CD4-positive, alpha-beta T cell (primary cell): Measurements from ENCODE around the gene RAB17. TPM values are rescaled to one million over a fixed set of nuclear protein-coding genes. Genes with fewer than 3 reads are reported as not detected.

Source experiments
- ATAC-seq: fragments of 200-7000 bp; cut with Tn5 transposase; one replicate; pipeline ENCODE4 v1.10.0; 2022; ENCODE audit warnings: mild to moderate bottlenecking; ENCODE audit not compliant: poor library complexity
- CTCF ChIA-PET: fragments of 350-600 bp; sonication (Branson Sonifier 250); formaldehyde crosslinking; loops from one replicate; lab custom pipeline; 2021; ENCODE audit warnings: antibody characterized with exemption, inconsistent platforms; lab: Charles Lee
- POLR2A ChIA-PET: fragments of 350-600 bp; sonication (Branson Sonifier 250); formaldehyde crosslinking; loops from one replicate; lab custom pipeline; 2021; ENCODE audit warnings: antibody characterized with exemption, inconsistent platforms; lab: Charles Lee
- DNase-seq, 14 experiments: peaks; one replicate each; pipeline ENCODE4 v3.0.0-alpha.2; 2013 to 2020; ENCODE audit warnings: mixed read lengths in 2 of 14
- H3K27ac ChIP-seq, 2 donors: one replicate each; pipeline versions ENCODE4 v1.5.1 to v1.7.0; 2013; ENCODE audit warnings: low read length in 2 of 2, low read depth in 1 of 2, mild to moderate bottlenecking in 1 of 2
- H3K27me3 ChIP-seq, 2 experiments: 1 replicate in 1 of 2; 2 replicates in 1 of 2; pipeline versions ENCODE4 v1.6.1 to v1.7.0; 2013; ENCODE audit warnings: low read length in 2 of 2, control low read depth in 1 of 2, mild to moderate bottlenecking in 1 of 2, moderate library complexity in 1 of 2; ENCODE audit not compliant: insufficient read depth in 2 of 2, control insufficient read depth in 1 of 2
- H3K36me3 ChIP-seq: one replicate; pipeline ENCODE4 v1.6.1; 2013; ENCODE audit warnings: low read length, control low read depth; ENCODE audit not compliant: insufficient read depth
- H3K4me1 ChIP-seq: one replicate; pipeline ENCODE4 v1.6.1; 2013; ENCODE audit warnings: low read length, control low read depth; ENCODE audit not compliant: insufficient read depth
- H3K4me3 ChIP-seq: one replicate; pipeline ENCODE4 v1.5.1; 2013; ENCODE audit warnings: mild to moderate bottlenecking, low read length, moderate library complexity
- H3K9me3 ChIP-seq, 2 experiments: 1 replicate in 1 of 2; 2 replicates in 1 of 2; pipeline versions ENCODE4 v1.6.1 to v1.7.0; 2013; ENCODE audit warnings: low read length in 2 of 2, mild to moderate bottlenecking in 2 of 2, control low read depth in 1 of 2, moderate library complexity in 1 of 2; ENCODE audit not compliant: control insufficient read depth in 1 of 2, insufficient read depth in 1 of 2
- H3K27ac Mint-ChIP-seq: one replicate; pipeline ENCODE4 v1.8.0; 2020; ENCODE audit warnings: mixed read lengths
- H3K27me3 Mint-ChIP-seq: one replicate; pipeline ENCODE4 v1.8.0; 2021; ENCODE audit warnings: mixed read lengths
- H3K36me3 Mint-ChIP-seq: one replicate; pipeline ENCODE4 v1.8.0; 2021; ENCODE audit warnings: low read depth, mixed read lengths
- H3K4me1 Mint-ChIP-seq: one replicate; pipeline ENCODE4 v1.8.0; 2021; ENCODE audit warnings: low read depth, mixed read lengths
- H3K4me3 Mint-ChIP-seq: one replicate; pipeline ENCODE4 v1.8.0; 2020; ENCODE audit warnings: mild to moderate bottlenecking, mixed read lengths
- H3K9me3 Mint-ChIP-seq: one replicate; pipeline ENCODE4 v1.8.0; 2020; ENCODE audit warnings: mixed read lengths
- intact Hi-C, 2 experiments: fragments of 100-400 bp; cut with DNase I in 1 of 2; cut with micrococcal nuclease in 1 of 2; formaldehyde crosslinking; loops; one replicate each; pipeline versions ENCODE4 v1.15.1 to v1.9.0; 2023 to 2025; cut with DNase I, micrococcal nuclease
- total RNA-seq, 174 experiments: library from RNA in 2 of 174; stranded (reverse) in 2 of 174; gene quantifications; one replicate each; pipeline ENCODE4 v1.2.3 and lab custom pipeline; 2021 to 2026
- TF ChIP-seq, protein P1 (sequence below): fragments of 200-600 bp; IDR thresholded peaks from one replicate; pipeline ENCODE4 v1.8.0; 2022; ENCODE audit warnings: antibody characterized with exemption, mild to moderate bottlenecking

RAB17 gene
- total RNA-seq, 2 experiments from 2014 or later = not detected

GRCh38 chr2:237546876-237547395 lies 43.6 kb downstream of the RAB17 start:
- ChIA-PET POLR2A (no interaction called here), CTCF (no interaction called here)
- Mint-ChIP-seq H3K4me1 (no peaks in the 10 kb centered on the region), H3K4me3 (no peak overlapping the region), H3K9me3 (no peaks in the 10 kb centered on the region), H3K27ac (no peak overlapping the region), H3K27me3 (no peaks in the 10 kb centered on the region), H3K36me3 (no peaks in the 10 kb centered on the region)
- intact Hi-C loops = no loop called here
- TF ChIP-seq, protein P1, sequence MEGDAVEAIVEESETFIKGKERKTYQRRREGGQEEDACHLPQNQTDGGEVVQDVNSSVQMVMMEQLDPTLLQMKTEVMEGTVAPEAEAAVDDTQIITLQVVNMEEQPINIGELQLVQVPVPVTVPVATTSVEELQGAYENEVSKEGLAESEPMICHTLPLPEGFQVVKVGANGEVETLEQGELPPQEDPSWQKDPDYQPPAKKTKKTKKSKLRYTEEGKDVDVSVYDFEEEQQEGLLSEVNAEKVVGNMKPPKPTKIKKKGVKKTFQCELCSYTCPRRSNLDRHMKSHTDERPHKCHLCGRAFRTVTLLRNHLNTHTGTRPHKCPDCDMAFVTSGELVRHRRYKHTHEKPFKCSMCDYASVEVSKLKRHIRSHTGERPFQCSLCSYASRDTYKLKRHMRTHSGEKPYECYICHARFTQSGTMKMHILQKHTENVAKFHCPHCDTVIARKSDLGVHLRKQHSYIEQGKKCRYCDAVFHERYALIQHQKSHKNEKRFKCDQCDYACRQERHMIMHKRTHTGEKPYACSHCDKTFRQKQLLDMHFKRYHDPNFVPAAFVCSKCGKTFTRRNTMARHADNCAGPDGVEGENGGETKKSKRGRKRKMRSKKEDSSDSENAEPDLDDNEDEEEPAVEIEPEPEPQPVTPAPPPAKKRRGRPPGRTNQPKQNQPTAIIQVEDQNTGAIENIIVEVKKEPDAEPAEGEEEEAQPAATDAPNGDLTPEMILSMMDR = no peak
- no peak overlapping the region for H3K4me3 ChIP-seq
- no peaks in the 10 kb centered on the region for H3K4me1 ChIP-seq
- H3K9me3 ChIP-seq = no peaks in the 10 kb centered on the region
- H3K27ac ChIP-seq = no peak overlapping the region
- no peaks in the 10 kb centered on the region for H3K36me3 ChIP-seq
- DNase-seq (no peak), ATAC-seq (no peak)
- peaks cover 0 to 3% of the 10 kb centered on the region in 2 experiments for H3K27me3 ChIP-seq

DNA sequence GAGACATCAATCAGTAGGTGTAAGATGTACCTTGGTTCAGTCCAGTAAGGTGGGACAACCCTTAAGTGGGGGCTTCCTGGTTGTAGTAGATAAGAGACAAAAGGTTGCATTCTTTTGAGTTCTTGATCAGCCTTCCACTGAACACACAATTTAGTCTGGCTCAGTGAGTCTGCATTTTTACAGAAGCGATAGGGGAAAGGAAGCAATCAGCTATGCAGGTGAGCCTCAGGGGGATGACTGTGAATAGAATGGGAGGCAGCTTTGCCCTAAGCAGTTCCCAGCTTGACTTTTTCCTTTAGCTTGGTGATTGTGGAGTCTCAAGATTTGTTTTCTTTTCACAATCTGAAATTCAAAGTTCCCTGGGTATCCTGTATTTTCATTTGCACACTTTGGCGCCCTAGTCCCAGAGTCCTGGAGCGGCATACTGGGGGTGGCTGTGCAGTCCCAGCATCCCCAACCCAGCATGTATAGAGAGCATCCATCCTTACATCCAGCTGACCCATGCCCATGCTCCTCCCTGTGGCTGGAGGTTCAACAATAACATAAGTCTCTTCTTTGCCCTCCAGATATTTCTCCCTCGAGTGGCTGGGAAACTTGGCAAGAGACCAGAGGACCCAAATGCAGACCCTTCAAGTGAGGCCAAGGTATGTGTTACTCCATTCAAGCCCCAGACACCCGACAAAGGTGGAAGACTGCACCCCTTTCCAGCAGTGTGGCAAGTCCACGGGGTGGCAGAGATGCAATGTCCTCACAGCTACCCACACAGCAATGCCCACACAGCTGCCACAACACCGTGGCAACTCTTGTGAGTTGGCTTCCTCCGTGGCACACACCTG lies 44.3 kb downstream of the RAB17 start:
- H3K4me1 Mint-ChIP-seq = no peaks in the 10 kb centered on the region
- H3K4me3 Mint-ChIP-seq = no peak overlapping the region
- H3K9me3 ChIP-seq = no peaks in the 10 kb centered on the region
- peaks cover 4% of the 10 kb centered on the region for H3K27me3 Mint-ChIP-seq
- H3K36me3 ChIP-seq = no peaks in the 10 kb centered on the region
- peaks cover 0 to 3% of the 10 kb centered on the region in 2 experiments for H3K27me3 ChIP-seq
- H3K27ac ChIP-seq = no peak overlapping the region
- H3K4me1 ChIP-seq = no peaks in the 10 kb centered on the region
- no peaks in the 10 kb centered on the region for H3K36me3 Mint-ChIP-seq
- DNase-seq (no peak), ATAC-seq (no peak)
- TF ChIP-seq, protein P1 = no peak
- no peak overlapping the region for H3K27ac Mint-ChIP-seq
- POLR2A ChIA-PET = no interaction called here
- CTCF ChIA-PET = interaction anchor here (0.9 kb wide), 1 partner anchor 125 kb away, joined by 3 read pairs; no protein-coding TSS in a partner anchor
- intact Hi-C loops = no loop called here
- no peak overlapping the region for H3K4me3 ChIP-seq
- H3K9me3 Mint-ChIP-seq = no peaks in the 10 kb centered on the region

- intact Hi-C loops = no loop called here
Observed at GRCh38 chr2:237542001-237542704, 48.4 kb downstream of the RAB17 start.

More at GRCh38 chr2:237542001-237542704, 48.4 kb downstream of the RAB17 start:
- Histone ChIP-seq H3K9me3 (no peaks in the 10 kb centered on the region), H3K36me3 (no peaks in the 10 kb centered on the region), H3K27me3 (no peaks in the 10 kb centered on the region), H3K27ac (no peak overlapping the region), H3K4me3 (no peak overlapping the region), H3K4me1 (no peaks in the 10 kb centered on the region)
- Mint-ChIP-seq H3K4me3 (no peak overlapping the region), H3K4me1 (no peaks in the 10 kb centered on the region), H3K27ac (no peak overlapping the region), H3K36me3 (no peaks in the 10 kb centered on the region), H3K27me3 (peaks cover 4% of the 10 kb centered on the region), H3K9me3 (no peaks in the 10 kb centered on the region)
- TF ChIP-seq, protein P1 = no peak
- ChIA-PET POLR2A (no interaction called here), CTCF (no interaction called here)
- DNase-seq = no peak
- no peak for ATAC-seq
